Choroid plexus epithelial cell (primary cell): ENCODE results near the gene GALNT1.

Source experiments
- DNase-seq: peaks from one replicate; pipeline ENCODE4 v3.0.0-alpha.2; 2010; ENCODE audit warnings: low read depth
- H3K4me3 ChIP-seq: 2 replicates; pipeline ENCODE4 v1.5.1; 2011; ENCODE audit warnings: low read depth, mild to moderate bottlenecking, control low read depth, low read length, moderate library complexity
- CTCF ChIP-seq: conservative IDR thresholded peaks from 2 replicates; pipeline ENCODE4 v1.5.1; 2011; ENCODE audit warnings: low read depth, mild to moderate bottlenecking, control low read depth, inconsistent platforms, low read length, moderate library complexity

The GALNT1 gene

DNA sequence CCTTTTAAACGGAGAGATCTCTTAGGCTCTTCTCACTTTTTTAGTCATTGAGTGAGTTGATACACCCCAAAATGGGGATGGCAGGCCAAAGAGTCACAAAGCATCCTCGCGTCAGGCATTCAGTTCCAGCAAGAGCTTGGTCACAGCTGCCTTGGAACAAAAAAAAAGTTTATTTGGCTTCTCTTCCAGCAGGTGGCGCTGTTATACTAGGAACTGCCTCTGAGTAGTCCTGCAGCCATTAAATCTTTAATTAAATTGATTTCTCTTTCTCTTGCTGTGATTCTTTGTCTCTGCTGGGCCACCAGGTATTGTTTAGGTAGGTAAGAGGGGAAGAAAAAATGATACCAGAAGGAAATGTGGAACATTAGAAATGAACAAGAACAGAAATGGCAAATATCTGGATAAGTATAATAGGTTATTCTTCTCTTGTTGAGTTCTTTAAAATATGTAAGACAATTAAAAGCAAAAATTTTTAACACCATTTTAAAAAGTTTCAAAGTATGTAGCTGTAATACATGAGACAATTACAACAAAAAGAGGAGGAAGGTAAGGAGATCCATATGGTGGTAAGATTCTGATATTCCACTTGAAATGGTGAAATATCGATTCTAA, 175.1 kb downstream of the GALNT1 start:
- peak; percentile 76 for DNase-seq
- no peak overlapping the region for H3K4me3 ChIP-seq
- TF ChIP-seq CTCF = peak; percentile 84
